H1 (cell line): ENCODE measurements around the gene UPF3B. TPM values are rescaled to one million over a fixed set of nuclear protein-coding genes. Genes with fewer than 3 reads are reported as not detected.

Experiments used
- CTCF ChIA-PET: fragments of 300-600 bp; sonication (Branson Sonifier 250); formaldehyde crosslinking; loops from one replicate; lab custom pipeline; 2021; ENCODE audit not compliant: partially characterized antibody; lab: Charles Lee
- POLR2A ChIA-PET: fragments of 300-600 bp; sonication (Branson Sonifier 250); formaldehyde crosslinking; loops from one replicate; lab custom pipeline; 2021; ENCODE audit warnings: inconsistent platforms; ENCODE audit not compliant: partially characterized antibody; lab: Charles Lee
- DNase-seq, 2 experiments: peaks; one replicate each; pipeline versions ENCODE4 v3.0.0 to v3.0.0-alpha.2; 2010 to 2022; ENCODE audit warnings: low spot score in 2 of 2, low read depth in 1 of 2, mixed read lengths in 1 of 2
- FAIRE-seq: peaks from 2 replicates; lab custom pipeline; 2011; peaks lifted over from hg19 to GRCh38; lab: Jason Lieb, UNC
- H2AFZ ChIP-seq: 2 replicates; pipeline ENCODE4 v1.8.1; 2012; ENCODE audit warnings: low read length, inconsistent platforms
- H2AK5ac ChIP-seq: 2 replicates; pipeline ENCODE4 v1.6.1; 2013; ENCODE audit warnings: low read depth, low read length
- H2BK120ac ChIP-seq: replicated peaks from 2 replicates; pipeline ENCODE3; 2013; ENCODE audit warnings: low read depth, low read length, inconsistent platforms
- H2BK12ac ChIP-seq: 2 replicates; pipeline ENCODE4 v1.6.1; 2013; ENCODE audit warnings: low read depth, low read length
- H2BK15ac ChIP-seq: 2 replicates; pipeline ENCODE4 v1.6.1; 2013; ENCODE audit warnings: low read length
- H2BK20ac ChIP-seq: 2 replicates; pipeline ENCODE4 v1.6.1; 2013; ENCODE audit warnings: low read length
- H2BK5ac ChIP-seq: 2 replicates; pipeline ENCODE4 v1.6.1; 2013; ENCODE audit warnings: low read depth, low read length
- H3K14ac ChIP-seq: 2 replicates; pipeline ENCODE4 v1.6.1; 2013; ENCODE audit warnings: inconsistent platforms; ENCODE audit not compliant: insufficient read length
- H3K18ac ChIP-seq: 2 replicates; pipeline ENCODE4 v1.6.1; 2013; ENCODE audit warnings: low read length; ENCODE audit errors: extremely low read depth
- H3K23ac ChIP-seq: 2 replicates; pipeline ENCODE4 v1.6.1; 2013; ENCODE audit warnings: inconsistent platforms; ENCODE audit not compliant: insufficient read length
- H3K23me2 ChIP-seq: 2 replicates; pipeline ENCODE4 v1.6.1; 2013; ENCODE audit warnings: low read depth, low read length
- H3K27ac ChIP-seq: 2 replicates; pipeline ENCODE4 v1.6.1; 2011; ENCODE audit warnings: low read depth, low read length, inconsistent platforms
- H3K27me3 ChIP-seq, 4 experiments: replicated peaks in 1 of 4; 1 replicate in 1 of 4; 2 replicates in 3 of 4; pipeline versions ENCODE4 v1.6.1 to v1.8.1; 2011 to 2013; ENCODE audit warnings: low read length in 3 of 4, mild to moderate bottlenecking in 3 of 4, inconsistent platforms in 2 of 4, mixed read lengths in 2 of 4, moderate library complexity in 1 of 4; ENCODE audit not compliant: control insufficient read depth in 3 of 4, insufficient read depth in 3 of 4; ENCODE audit errors: extremely low read depth in 1 of 4
- H3K36me3 ChIP-seq, 4 experiments: 2 replicates each; pipeline versions ENCODE4 v1.6.1 to v1.8.1; 2011 to 2013; ENCODE audit warnings: mild to moderate bottlenecking in 4 of 4, low read length in 3 of 4, moderate library complexity in 2 of 4, control low read depth in 1 of 4, inconsistent platforms in 1 of 4; ENCODE audit not compliant: insufficient read depth in 4 of 4, control insufficient read depth in 2 of 4
- H3K4ac ChIP-seq: replicated peaks from 2 replicates; pipeline ENCODE3; 2013; ENCODE audit warnings: low read length, low read depth, mixed read lengths, inconsistent platforms; ENCODE audit not compliant: insufficient read length
- H3K4me1 ChIP-seq, 4 experiments: replicated peaks in 1 of 4; 1 replicate in 1 of 4; 2 replicates in 3 of 4; pipeline versions ENCODE4 v1.6.1 to v1.8.1; 2011 to 2013; ENCODE audit warnings: low read length in 3 of 4, inconsistent platforms in 2 of 4, mixed read lengths in 1 of 4; ENCODE audit not compliant: insufficient read depth in 4 of 4, control insufficient read depth in 3 of 4
- H3K4me2 ChIP-seq, 2 experiments: 2 replicates each; pipeline versions ENCODE4 v1.6.1 to v1.8.1; 2011 to 2013; ENCODE audit warnings: low read depth in 2 of 2, low read length in 2 of 2, control low read depth in 1 of 2, inconsistent platforms in 1 of 2, mild to moderate bottlenecking in 1 of 2; ENCODE audit not compliant: insufficient read depth in 1 of 2
- H3K4me3 ChIP-seq, 4 experiments: fragments of 200-600, 300-600 bp in 1 of 4; sonication (generic), shearing (Covaris generic), sonication (Bioruptor Twin) in 1 of 4; 2 replicates each; pipeline versions ENCODE4 v1.5.1 to v1.8.1; 2011 to 2016; ENCODE audit warnings: low read length in 4 of 4, low read depth in 3 of 4, control low read depth in 2 of 4, inconsistent platforms in 2 of 4, mild to moderate bottlenecking in 2 of 4, mixed read lengths in 1 of 4, moderate library complexity in 1 of 4; ENCODE audit not compliant: insufficient read depth in 2 of 4; ENCODE audit errors: extremely low read depth in 1 of 4
- H3K56ac ChIP-seq: replicated peaks from 2 replicates; pipeline ENCODE3; 2013; ENCODE audit warnings: low read depth, mild to moderate bottlenecking, mixed read lengths, low read length, inconsistent platforms; ENCODE audit not compliant: insufficient read length
- H3K79me1 ChIP-seq: 2 replicates; pipeline ENCODE4 v1.6.1; 2013; ENCODE audit warnings: low read depth, low read length, control low read depth
- H3K79me2 ChIP-seq, 2 experiments: 2 replicates each; pipeline versions ENCODE4 v1.6.1 to v1.8.1; 2012 to 2013; ENCODE audit warnings: low read length in 2 of 2, mild to moderate bottlenecking in 2 of 2, inconsistent platforms in 1 of 2; ENCODE audit not compliant: insufficient read depth in 2 of 2, control insufficient read depth in 1 of 2
- H3K9ac ChIP-seq, 4 experiments: replicated peaks in 1 of 4; 1 replicate in 1 of 4; 2 replicates in 3 of 4; pipeline versions ENCODE4 v1.6.1 to v1.8.1; 2011 to 2013; ENCODE audit warnings: low read depth in 3 of 4, low read length in 3 of 4, control low read depth in 2 of 4, mild to moderate bottlenecking in 2 of 4, moderate library complexity in 2 of 4, inconsistent platforms in 1 of 4; ENCODE audit errors: extremely low read depth in 1 of 4
- H3K9me3 ChIP-seq, 2 experiments: 2 replicates each; pipeline versions ENCODE4 v1.6.1 to v1.8.1; 2012 to 2013; ENCODE audit warnings: mild to moderate bottlenecking in 2 of 2, moderate library complexity in 2 of 2, control low read depth in 1 of 2, inconsistent platforms in 1 of 2, low read depth in 1 of 2, low read length in 1 of 2, mixed read lengths in 1 of 2; ENCODE audit not compliant: insufficient read depth in 2 of 2
- H4K20me1 ChIP-seq, 2 experiments: replicated peaks in 1 of 2; 2 replicates each; pipeline versions ENCODE3 to v1.8.1; 2011 to 2013; ENCODE audit warnings: inconsistent platforms in 2 of 2, low read length in 2 of 2, mild to moderate bottlenecking in 1 of 2; ENCODE audit not compliant: insufficient read depth in 2 of 2, control insufficient read depth in 1 of 2
- H4K5ac ChIP-seq: 2 replicates; pipeline ENCODE4 v1.6.1; 2013; ENCODE audit warnings: low read length, low read depth, mixed read lengths, inconsistent platforms; ENCODE audit not compliant: insufficient read length
- H4K8ac ChIP-seq: 2 replicates; pipeline ENCODE4 v1.8.0; 2013; ENCODE audit warnings: mild to moderate bottlenecking, moderate library complexity, low read length, inconsistent platforms; ENCODE audit not compliant: insufficient read depth; ENCODE audit errors: extremely low read depth
- H4K91ac ChIP-seq: replicated peaks from 2 replicates; pipeline ENCODE3; 2013; ENCODE audit warnings: low read length, mixed read lengths, inconsistent platforms; ENCODE audit not compliant: insufficient read length
- CEBPB ChIP-seq: IDR thresholded peaks from 2 replicates; pipeline ENCODE4 v1.6.1; 2012; ENCODE audit warnings: low read depth, low read length
- EP300 ChIP-seq, 2 experiments: IDR thresholded peaks; 1 replicate in 1 of 2; 2 replicates in 1 of 2; pipeline ENCODE4 v1.6.1; 2011 to 2012; ENCODE audit warnings: low read depth in 2 of 2, low read length in 2 of 2, mild to moderate bottlenecking in 2 of 2, borderline replicate concordance in 1 of 2, inconsistent platforms in 1 of 2, moderate library complexity in 1 of 2
- JUN ChIP-seq: IDR thresholded peaks from 2 replicates; pipeline ENCODE4 v1.6.1; 2011; ENCODE audit warnings: low read depth, mild to moderate bottlenecking, improper control_type of control experiment, low read length
- JUND ChIP-seq: IDR thresholded peaks from 2 replicates; pipeline ENCODE4 v1.6.1; 2011; ENCODE audit warnings: mild to moderate bottlenecking, improper control_type of control experiment, low read length
- PHF8 ChIP-seq: fragments of 200-600 bp; sonication (generic); conservative IDR thresholded peaks from 2 replicates; pipeline ENCODE4 v1.7.1; 2012; ENCODE audit warnings: low read depth, mild to moderate bottlenecking, inconsistent platforms, low read length, moderate library complexity
- POU5F1 ChIP-seq: IDR thresholded peaks from 2 replicates; pipeline ENCODE4 v1.6.1; 2011; ENCODE audit warnings: low read depth, mild to moderate bottlenecking, low read length, moderate library complexity
- SAP30 ChIP-seq: fragments of 300-600 bp; sonication (generic); IDR thresholded peaks from 2 replicates; pipeline ENCODE4 v1.7.1; 2012; ENCODE audit warnings: low read length, moderate library complexity, mild to moderate bottlenecking, inconsistent platforms; ENCODE audit not compliant: insufficient read depth, insufficient replicate concordance
- SIX5 ChIP-seq: IDR thresholded peaks from 2 replicates; pipeline ENCODE4 v1.6.1; 2011; ENCODE audit warnings: mild to moderate bottlenecking, low read depth, low read length
- SP4 ChIP-seq: IDR thresholded peaks from 2 replicates; pipeline ENCODE4 v1.6.1; 2012; ENCODE audit warnings: low read length, inconsistent platforms
- SUZ12 ChIP-seq: fragments of 200-600 bp; sonication (generic); IDR thresholded peaks from 2 replicates; pipeline ENCODE4 v1.6.1; 2012; ENCODE audit warnings: mild to moderate bottlenecking, inconsistent platforms, low read length, moderate library complexity, mixed read lengths
- TAF1 ChIP-seq: IDR thresholded peaks from 2 replicates; pipeline ENCODE4 v1.6.1; 2011; ENCODE audit warnings: mild to moderate bottlenecking, low read depth, low read length
- WGBS, 2 experiments: shearing (Covaris generic) in 1 of 2; methylation state at CpG; one replicate each; pipeline versions ENCODE4 v1.1.6 to v1.1.7; 2013 to 2015; ENCODE audit warnings: low lambda C conversion rate in 2 of 2, mixed read lengths in 2 of 2, inconsistent platforms in 1 of 2, low coverage in 1 of 2, missing lambda C conversion rate in 1 of 2; ENCODE audit not compliant: insufficient replicate concordance in 2 of 2, insufficient coverage in 1 of 2, insufficient read length in 1 of 2; ENCODE audit errors: extremely low coverage in 1 of 2, missing lambda C conversion rate in 1 of 2; 5-methylcytosine and 5-hydroxymethylcytosine counted together
- polyA plus RNA-seq, 7 experiments: library from polyadenylated mRNA; depleted of rRNA in 3 of 7; stranded (reverse) in 5 of 7; unstranded in 2 of 7; fragments of >200 nt in 5 of 7; fragments of 200-250 nt in 2 of 7; gene quantifications; 1 replicate in 5 of 7; 2 replicates in 1 of 7; 4 replicates in 1 of 7; pipeline versions ENCODE4 v1.2.1 to v1.2.3, GENCODE V29; 2011 to 2013; ENCODE audit warnings: missing spikeins in 2 of 7, mixed read lengths in 2 of 7
- total RNA-seq: library from RNA; stranded (reverse); fragmentation: NEBNext Ultra II Directional; extraction: Animal tissue kit (Norgen Biotek cat#: 25700); gene quantifications from 2 replicates; pipeline ENCODE4 v1.2.1, GENCODE V29; 2021

The UPF3B gene
- total and polyA plus RNA-seq, 2 of the 8 experiments (the other 6 are each of a cell fraction or from before 2014, with no cell fraction given) = 7.8 to 20.9 TPM

- CTCF ChIA-PET = no interaction called here
- TF ChIP-seq SAP30 = no peak
- TF ChIP-seq JUN = no peak
- TF ChIP-seq TAF1 = no peak
- TF ChIP-seq PHF8 = no peak
- no peak for TF ChIP-seq CEBPB
- TF ChIP-seq JUND = no peak
- no peak for TF ChIP-seq SUZ12
- no peak for TF ChIP-seq SIX5
- no peak for TF ChIP-seq EP300 (IDR thresholded peaks at IDR 0.05; ENCODE audit: borderline replicate concordance in 1 of 2, low read depth in 2 of 2, low read length in 2 of 2)
- no peak for TF ChIP-seq SP4
- no peak for TF ChIP-seq POU5F1
- TF ChIP-seq, all 59 proteins: peak for 0
- WGBS, 2 experiments = 100% methylated on average over 4 of the region's 5 CpGs; no CpG with 5 or more reads in 1 of the 2 experiments
- no peak for DNase-seq
- Histone ChIP-seq H2AK5ac (no peak overlapping the region), H3K9me3 (no peaks in the 10 kb centered on the region), H4K8ac (no peak overlapping the region), H3K56ac (no peak overlapping the region), H3K4ac (no peak overlapping the region), H3K18ac (no peak overlapping the region), H2BK15ac (no peak overlapping the region), H3K23ac (no peak overlapping the region), H3K14ac (no peak overlapping the region), H3K27me3 (no peaks in the 10 kb centered on the region), H3K4me2 (no peak overlapping the region), H4K5ac (no peak overlapping the region), H4K91ac (no peak overlapping the region), H3K79me2 (no peaks in the 10 kb centered on the region), H2BK120ac (no peak overlapping the region), H2AFZ (no peak overlapping the region), H3K4me3 (no peak overlapping the region), H3K79me1 (no peaks in the 10 kb centered on the region), H2BK20ac (no peak overlapping the region), H3K4me1 (no peaks in the 10 kb centered on the region), H2BK5ac (no peak overlapping the region), H3K36me3 (peaks cover 0 to 18% (median 6%) of the 10 kb centered on the region in 4 experiments; a peak in 4 of 8 replicates), H4K20me1 (no peaks in the 10 kb centered on the region), H2BK12ac (no peak overlapping the region), H3K23me2 (no peaks in the 10 kb centered on the region), H3K9ac (no peak overlapping the region), H3K27ac (no peak overlapping the region)
- POLR2A ChIA-PET = interaction anchor here (1.7 to 2.5 kb wide), 2 partner anchors 37 to 43 kb away, joined by 5 to 6 read pairs; partner anchors contain the start of genes NDUFA1, RNF113A and RPL39
- FAIRE-seq = no peak
Measured at GRCh38 chrX:119828446-119828845, 24.3 kb downstream of the UPF3B start.
